ENCODE data around the gene TMCC3. TPM values are rescaled to one million over a fixed set of nuclear protein-coding genes. Genes with fewer than 3 reads are reported as not detected.

TMCC3 gene
- total and polyA plus RNA-seq, 2 of the 13 experiments (the other 11 are each of a cell fraction or from before 2014, with no cell fraction given), result not detected

GRCh38 chr12:94534774-94535509 lies 115.4 kb downstream of the TMCC3 start:
- intact Hi-C loops (cut with micrococcal nuclease; ENCODE audit: unreplicated experiment) (loop anchor here (5.0 to 10.0 kb wide), 2 partner anchors 48 to 230 kb away; no protein-coding TSS in a partner anchor), in situ Hi-C loops (cut with HindIII; ENCODE audit: extremely low pct_ligation_motif_present, low pct_unique_long_range_greater_than_20kb) (loop anchor here (5.0 kb wide), 2 partner anchors 268 to 388 kb away; partner anchors contain the start of gene PLXNC1)
- no peaks in the 10 kb centered on the region for H4K20me1 ChIP-seq (ENCODE audit: insufficient read depth, low read length)
- peaks cover 40% of the 10 kb centered on the region for H3K4me1 ChIP-seq (ENCODE audit: insufficient read depth, low read length)
- WGBS (ENCODE audit: low lambda C conversion rate), result 50% methylated on average over 9 of the region's 14 CpGs
- no peaks in the 10 kb centered on the region; a peak in 1 of 5 replicates for H3K27me3 ChIP-seq (ENCODE audit: control insufficient read depth in 1 of 2, insufficient read depth in 2 of 2, low read length in 2 of 2)
- H3K9me3 ChIP-seq (ENCODE audit: low read length), result no peaks in the 10 kb centered on the region
- TF ChIP-seq BCL6 (CRISPR knock-in tag; IDR thresholded peaks at IDR 0.05) (peak; percentile 89; the same call in 1 of the 2 replicates), ZNF281 (CRISPR knock-in tag; IDR thresholded peaks at IDR 0.05; ENCODE audit: borderline replicate concordance) (0 out of 2 replicates have a peak, but pooled peaks have one; percentile 17), SETDB1 (CRISPR knock-in tag; IDR thresholded peaks at IDR 0.05; ENCODE audit: borderline replicate concordance) (no peak), XBP1 (CRISPR knock-in tag; IDR thresholded peaks at IDR 0.05) (no peak)
- H3K27ac ChIP-seq (ENCODE audit: extremely low read length, insufficient read depth, low read length), result no peak overlapping the region
- FAIRE-seq, result no peak
- POLR2A ChIA-PET, result no interaction called here
- DNase-seq (ENCODE audit: low spot score), result no peak
- H3K36me3 ChIP-seq (replicated peaks in 1 of 2; ENCODE audit: control insufficient read depth in 1 of 2, insufficient read depth in 2 of 2, low read length in 2 of 2), result no peaks in the 10 kb centered on the region
- CTCF ChIA-PET (ENCODE audit: low intra/inter-chr PET ratio, low total read pairs), result no interaction called here
- no peaks in the 10 kb centered on the region for H3K79me2 ChIP-seq (ENCODE audit: insufficient read depth, low read length)
- H3K4me3 ChIP-seq (replicated peaks in 1 of 3; ENCODE audit: insufficient read depth in 1 of 3, low read depth in 2 of 3, low read length in 3 of 3), result peak overlapping the region in 1 of 3 experiments; percentile 44; a peak in 1 of 6 replicates
- no peak overlapping the region for H3K9ac ChIP-seq (ENCODE audit: insufficient read depth, low read depth, low read length)
- ATAC-seq, result peak; percentile 9; the same call in 2 of the 3 replicates
- H2AFZ ChIP-seq (ENCODE audit: low read length), result no peak overlapping the region
- H3K4me2 ChIP-seq (ENCODE audit: low read depth, low read length), result peak overlapping the region; percentile 71
- no TSS peak for BruUV-seq (replicated peaks)
